ENCODE data around the gene ZFP36L2. TPM values are rescaled to one million over a fixed set of nuclear protein-coding genes. Genes with fewer than 3 reads are reported as not detected.
A peak's percentile ranks its signal among the peaks of the same experiment; 100 is the strongest.

Gene ZFP36L2
- total and polyA plus RNA-seq, 9 of the 15 experiments (the other 6 are each of a cell fraction or from before 2014, with no cell fraction given), result 4.1 to 60.6 (median 20.3) TPM

DNA sequence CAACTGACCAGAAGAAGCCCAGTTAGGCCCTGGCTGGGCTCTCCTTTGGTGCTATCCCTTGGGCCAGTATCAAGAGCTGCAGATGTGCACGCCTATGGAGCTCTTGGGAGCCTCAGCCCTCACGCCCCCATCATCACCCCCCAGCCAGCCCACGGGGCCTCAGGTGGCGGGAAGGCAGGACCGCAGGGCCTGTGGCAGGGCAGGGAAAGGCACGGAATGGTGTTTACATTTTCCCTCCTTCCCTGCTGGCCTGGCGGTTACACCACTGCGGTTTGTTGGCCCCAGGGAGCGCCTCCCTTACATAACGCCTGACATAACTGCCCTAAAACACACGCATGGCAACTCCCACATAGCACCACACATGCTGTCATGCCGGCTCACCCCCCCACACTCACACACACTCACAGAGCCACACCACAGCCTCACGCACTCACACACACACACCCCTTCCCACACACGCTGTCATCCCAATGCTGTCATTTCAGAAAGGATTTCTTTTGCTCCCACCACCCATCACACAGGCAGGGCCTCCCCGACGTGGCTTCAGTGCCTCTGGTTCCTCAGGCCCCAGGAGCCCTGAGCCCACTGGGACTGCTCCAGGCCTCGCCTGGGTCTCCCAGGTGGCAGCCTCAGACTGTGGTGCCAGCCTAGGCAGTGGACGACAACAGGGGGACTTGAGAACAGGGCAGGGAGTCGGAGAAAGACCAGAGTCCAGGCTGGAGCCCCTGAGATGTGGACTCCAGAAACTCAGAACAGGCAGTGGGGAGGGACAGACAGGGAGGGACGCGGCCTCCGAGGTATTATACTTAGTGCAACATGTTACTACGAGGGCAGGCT, 15.7 kb downstream of the ZFP36L2 start (continued):
- TF ChIP-seq, protein P1, sequence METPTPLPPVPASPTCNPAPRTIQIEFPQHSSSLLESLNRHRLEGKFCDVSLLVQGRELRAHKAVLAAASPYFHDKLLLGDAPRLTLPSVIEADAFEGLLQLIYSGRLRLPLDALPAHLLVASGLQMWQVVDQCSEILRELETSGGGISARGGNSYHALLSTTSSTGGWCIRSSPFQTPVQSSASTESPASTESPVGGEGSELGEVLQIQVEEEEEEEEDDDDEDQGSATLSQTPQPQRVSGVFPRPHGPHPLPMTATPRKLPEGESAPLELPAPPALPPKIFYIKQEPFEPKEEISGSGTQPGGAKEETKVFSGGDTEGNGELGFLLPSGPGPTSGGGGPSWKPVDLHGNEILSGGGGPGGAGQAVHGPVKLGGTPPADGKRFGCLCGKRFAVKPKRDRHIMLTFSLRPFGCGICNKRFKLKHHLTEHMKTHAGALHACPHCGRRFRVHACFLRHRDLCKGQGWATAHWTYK (CRISPR knock-in tag; IDR thresholded peaks at IDR 0.05), result peak; percentile 73
- TF ChIP-seq ZNF785 (CRISPR knock-in tag; IDR thresholded peaks at IDR 0.05) (no peak), ZKSCAN3 (CRISPR knock-in tag; IDR thresholded peaks at IDR 0.05) (no peak), ATF1 (CRISPR knock-in tag; IDR thresholded peaks at IDR 0.05) (no peak), ATF1 (tag; IDR thresholded peaks at IDR 0.05) (peak; percentile 74), SMARCA4 (IDR thresholded peaks at IDR 0.05) (peak; percentile 68; the same call in 1 of the 2 replicates), U2AF2 (optimal IDR thresholded peaks at IDR 0.05; ENCODE audit: low read depth, low read length) (no peak), LARP7 (IDR thresholded peaks at IDR 0.05) (peak; percentile 83), HMG20A (CRISPR knock-in tag; conservative IDR thresholded peaks at IDR 0.05) (no peak), ZNF584 (CRISPR knock-in tag; IDR thresholded peaks at IDR 0.05; ENCODE audit: low read depth) (0 out of 2 replicates have a peak, but pooled peaks have one; percentile 44), HNRNPL (IDR thresholded peaks at IDR 0.05; ENCODE audit: low read depth, low read length) (no peak), FOXJ3 (CRISPR knock-in tag; IDR thresholded peaks at IDR 0.05) (no peak), IRF2 (CRISPR knock-in tag; IDR thresholded peaks at IDR 0.05) (no peak), TGIF2 (CRISPR knock-in tag; IDR thresholded peaks at IDR 0.05) (no peak), SMARCC2 (IDR thresholded peaks at IDR 0.05; ENCODE audit: low read depth) (no peak), XRCC5 (IDR thresholded peaks at IDR 0.05; ENCODE audit: low read depth, low read length) (0 out of 2 replicates have a peak, but pooled peaks have one; percentile 17), ZNF175 (CRISPR knock-in tag; IDR thresholded peaks at IDR 0.05; ENCODE audit: low read depth) (no peak), ILK (tag; IDR thresholded peaks at IDR 0.05; ENCODE audit: borderline replicate concordance, low read depth) (no peak), ZNF830 (CRISPR knock-in tag; IDR thresholded peaks at IDR 0.05) (no peak), EGR1 (conservative IDR thresholded peaks at IDR 0.05) (peak; percentile 67), HNRNPK (IDR thresholded peaks at IDR 0.05; ENCODE audit: low read depth, low read length, poor library complexity, severe bottlenecking) (no peak), RBM22 (IDR thresholded peaks at IDR 0.05; ENCODE audit: low read depth, low read length, poor library complexity, severe bottlenecking) (no peak)
- TF ChIP-seq, protein P2, sequence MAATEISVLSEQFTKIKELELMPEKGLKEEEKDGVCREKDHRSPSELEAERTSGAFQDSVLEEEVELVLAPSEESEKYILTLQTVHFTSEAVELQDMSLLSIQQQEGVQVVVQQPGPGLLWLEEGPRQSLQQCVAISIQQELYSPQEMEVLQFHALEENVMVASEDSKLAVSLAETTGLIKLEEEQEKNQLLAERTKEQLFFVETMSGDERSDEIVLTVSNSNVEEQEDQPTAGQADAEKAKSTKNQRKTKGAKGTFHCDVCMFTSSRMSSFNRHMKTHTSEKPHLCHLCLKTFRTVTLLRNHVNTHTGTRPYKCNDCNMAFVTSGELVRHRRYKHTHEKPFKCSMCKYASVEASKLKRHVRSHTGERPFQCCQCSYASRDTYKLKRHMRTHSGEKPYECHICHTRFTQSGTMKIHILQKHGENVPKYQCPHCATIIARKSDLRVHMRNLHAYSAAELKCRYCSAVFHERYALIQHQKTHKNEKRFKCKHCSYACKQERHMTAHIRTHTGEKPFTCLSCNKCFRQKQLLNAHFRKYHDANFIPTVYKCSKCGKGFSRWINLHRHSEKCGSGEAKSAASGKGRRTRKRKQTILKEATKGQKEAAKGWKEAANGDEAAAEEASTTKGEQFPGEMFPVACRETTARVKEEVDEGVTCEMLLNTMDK (IDR thresholded peaks at IDR 0.05; ENCODE audit: borderline replicate concordance, insufficient read depth, low read depth, low read length, poor library complexity, severe bottlenecking), result no peak
- TF ChIP-seq, protein P3, sequence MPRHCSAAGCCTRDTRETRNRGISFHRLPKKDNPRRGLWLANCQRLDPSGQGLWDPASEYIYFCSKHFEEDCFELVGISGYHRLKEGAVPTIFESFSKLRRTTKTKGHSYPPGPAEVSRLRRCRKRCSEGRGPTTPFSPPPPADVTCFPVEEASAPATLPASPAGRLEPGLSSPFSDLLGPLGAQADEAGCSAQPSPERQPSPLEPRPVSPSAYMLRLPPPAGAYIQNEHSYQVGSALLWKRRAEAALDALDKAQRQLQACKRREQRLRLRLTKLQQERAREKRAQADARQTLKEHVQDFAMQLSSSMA (CRISPR knock-in tag; IDR thresholded peaks at IDR 0.05), result no peak
- TF ChIP-seq, protein P4, sequence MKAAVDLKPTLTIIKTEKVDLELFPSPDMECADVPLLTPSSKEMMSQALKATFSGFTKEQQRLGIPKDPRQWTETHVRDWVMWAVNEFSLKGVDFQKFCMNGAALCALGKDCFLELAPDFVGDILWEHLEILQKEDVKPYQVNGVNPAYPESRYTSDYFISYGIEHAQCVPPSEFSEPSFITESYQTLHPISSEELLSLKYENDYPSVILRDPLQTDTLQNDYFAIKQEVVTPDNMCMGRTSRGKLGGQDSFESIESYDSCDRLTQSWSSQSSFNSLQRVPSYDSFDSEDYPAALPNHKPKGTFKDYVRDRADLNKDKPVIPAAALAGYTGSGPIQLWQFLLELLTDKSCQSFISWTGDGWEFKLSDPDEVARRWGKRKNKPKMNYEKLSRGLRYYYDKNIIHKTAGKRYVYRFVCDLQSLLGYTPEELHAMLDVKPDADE (conservative IDR thresholded peaks at IDR 0.05; ENCODE audit: control insufficient read depth, low read depth, low read length), result 0 out of 2 replicates have a peak, but pooled peaks have one; percentile 28

Data from K562 (cell line).